H1 (cell line): ENCODE measurements around the gene SLC25A39. TPM values are rescaled to one million over a fixed set of nuclear protein-coding genes. Genes with fewer than 3 reads are reported as not detected.

ENCODE experiments used
- GTF2F1 ChIP-seq: IDR thresholded peaks from 2 replicates; pipeline ENCODE4 v1.6.1; 2012; ENCODE audit warnings: low read depth, low read length, improper control_type of control experiment, borderline replicate concordance
- HDAC2 ChIP-seq, 2 experiments: fragments of 300-600 bp in 1 of 2; sonication (generic) in 1 of 2; IDR thresholded peaks; 2 replicates each; pipeline ENCODE4 v1.6.1; 2011 to 2012; ENCODE audit warnings: low read depth in 2 of 2, low read length in 2 of 2, mild to moderate bottlenecking in 2 of 2, moderate library complexity in 2 of 2, borderline replicate concordance in 1 of 2, inconsistent platforms in 1 of 2
- JUN ChIP-seq: IDR thresholded peaks from 2 replicates; pipeline ENCODE4 v1.6.1; 2011; ENCODE audit warnings: low read depth, mild to moderate bottlenecking, improper control_type of control experiment, low read length
- SP4 ChIP-seq: IDR thresholded peaks from 2 replicates; pipeline ENCODE4 v1.6.1; 2012; ENCODE audit warnings: low read length, inconsistent platforms
- polyA plus RNA-seq, 7 experiments: library from polyadenylated mRNA; depleted of rRNA in 3 of 7; stranded (reverse) in 5 of 7; unstranded in 2 of 7; fragments of >200 nt in 5 of 7; fragments of 200-250 nt in 2 of 7; gene quantifications; 1 replicate in 5 of 7; 2 replicates in 1 of 7; 4 replicates in 1 of 7; pipeline versions ENCODE4 v1.2.1 to v1.2.3, GENCODE V29; 2011 to 2013; ENCODE audit warnings: missing spikeins in 2 of 7, mixed read lengths in 2 of 7
- total RNA-seq: library from RNA; stranded (reverse); fragmentation: NEBNext Ultra II Directional; extraction: Animal tissue kit (Norgen Biotek cat#: 25700); gene quantifications from 2 replicates; pipeline ENCODE4 v1.2.1, GENCODE V29; 2021
- TF ChIP-seq, protein P1 (sequence below): fragments of 300-600 bp; sonication (generic); IDR thresholded peaks from 2 replicates; pipeline ENCODE4 v1.7.1; 2012; ENCODE audit warnings: low read length, moderate library complexity, mild to moderate bottlenecking, inconsistent platforms; ENCODE audit not compliant: insufficient replicate concordance
- TF ChIP-seq, protein P2 (sequence below): IDR thresholded peaks from 2 replicates; pipeline ENCODE4 v1.6.1; 2012; ENCODE audit warnings: inconsistent platforms
- TF ChIP-seq, protein P3 (sequence below): IDR thresholded peaks from 2 replicates; pipeline ENCODE4 v1.6.1; 2012; ENCODE audit warnings: inconsistent platforms

SLC25A39 gene
- total and polyA plus RNA-seq, 2 of the 8 experiments (the other 6 are each of a cell fraction or from before 2014, with no cell fraction given) = 200 to 291 TPM

DNA sequence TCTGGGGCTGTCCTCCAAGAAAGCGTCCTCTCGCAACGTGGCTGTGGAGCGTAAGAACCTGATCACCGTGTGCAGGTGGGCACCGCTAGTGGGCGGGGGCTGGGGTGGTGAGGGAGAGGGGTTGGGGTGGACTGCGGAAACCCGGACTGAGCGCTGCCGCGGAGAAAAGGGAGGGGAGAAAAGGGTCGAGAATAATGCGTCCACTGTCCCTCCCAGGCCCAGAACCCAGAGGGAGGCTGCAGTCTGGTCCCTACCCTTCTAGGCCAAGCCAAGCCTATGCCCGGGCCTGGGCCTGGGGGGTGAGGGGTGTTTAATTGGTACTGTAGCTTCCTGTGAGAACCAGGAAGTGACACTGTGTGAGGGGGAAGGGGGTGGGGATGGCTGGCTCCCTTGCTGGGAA lies 15.8 kb downstream of the SLC25A39 start (continued):
- TF ChIP-seq, protein P1, sequence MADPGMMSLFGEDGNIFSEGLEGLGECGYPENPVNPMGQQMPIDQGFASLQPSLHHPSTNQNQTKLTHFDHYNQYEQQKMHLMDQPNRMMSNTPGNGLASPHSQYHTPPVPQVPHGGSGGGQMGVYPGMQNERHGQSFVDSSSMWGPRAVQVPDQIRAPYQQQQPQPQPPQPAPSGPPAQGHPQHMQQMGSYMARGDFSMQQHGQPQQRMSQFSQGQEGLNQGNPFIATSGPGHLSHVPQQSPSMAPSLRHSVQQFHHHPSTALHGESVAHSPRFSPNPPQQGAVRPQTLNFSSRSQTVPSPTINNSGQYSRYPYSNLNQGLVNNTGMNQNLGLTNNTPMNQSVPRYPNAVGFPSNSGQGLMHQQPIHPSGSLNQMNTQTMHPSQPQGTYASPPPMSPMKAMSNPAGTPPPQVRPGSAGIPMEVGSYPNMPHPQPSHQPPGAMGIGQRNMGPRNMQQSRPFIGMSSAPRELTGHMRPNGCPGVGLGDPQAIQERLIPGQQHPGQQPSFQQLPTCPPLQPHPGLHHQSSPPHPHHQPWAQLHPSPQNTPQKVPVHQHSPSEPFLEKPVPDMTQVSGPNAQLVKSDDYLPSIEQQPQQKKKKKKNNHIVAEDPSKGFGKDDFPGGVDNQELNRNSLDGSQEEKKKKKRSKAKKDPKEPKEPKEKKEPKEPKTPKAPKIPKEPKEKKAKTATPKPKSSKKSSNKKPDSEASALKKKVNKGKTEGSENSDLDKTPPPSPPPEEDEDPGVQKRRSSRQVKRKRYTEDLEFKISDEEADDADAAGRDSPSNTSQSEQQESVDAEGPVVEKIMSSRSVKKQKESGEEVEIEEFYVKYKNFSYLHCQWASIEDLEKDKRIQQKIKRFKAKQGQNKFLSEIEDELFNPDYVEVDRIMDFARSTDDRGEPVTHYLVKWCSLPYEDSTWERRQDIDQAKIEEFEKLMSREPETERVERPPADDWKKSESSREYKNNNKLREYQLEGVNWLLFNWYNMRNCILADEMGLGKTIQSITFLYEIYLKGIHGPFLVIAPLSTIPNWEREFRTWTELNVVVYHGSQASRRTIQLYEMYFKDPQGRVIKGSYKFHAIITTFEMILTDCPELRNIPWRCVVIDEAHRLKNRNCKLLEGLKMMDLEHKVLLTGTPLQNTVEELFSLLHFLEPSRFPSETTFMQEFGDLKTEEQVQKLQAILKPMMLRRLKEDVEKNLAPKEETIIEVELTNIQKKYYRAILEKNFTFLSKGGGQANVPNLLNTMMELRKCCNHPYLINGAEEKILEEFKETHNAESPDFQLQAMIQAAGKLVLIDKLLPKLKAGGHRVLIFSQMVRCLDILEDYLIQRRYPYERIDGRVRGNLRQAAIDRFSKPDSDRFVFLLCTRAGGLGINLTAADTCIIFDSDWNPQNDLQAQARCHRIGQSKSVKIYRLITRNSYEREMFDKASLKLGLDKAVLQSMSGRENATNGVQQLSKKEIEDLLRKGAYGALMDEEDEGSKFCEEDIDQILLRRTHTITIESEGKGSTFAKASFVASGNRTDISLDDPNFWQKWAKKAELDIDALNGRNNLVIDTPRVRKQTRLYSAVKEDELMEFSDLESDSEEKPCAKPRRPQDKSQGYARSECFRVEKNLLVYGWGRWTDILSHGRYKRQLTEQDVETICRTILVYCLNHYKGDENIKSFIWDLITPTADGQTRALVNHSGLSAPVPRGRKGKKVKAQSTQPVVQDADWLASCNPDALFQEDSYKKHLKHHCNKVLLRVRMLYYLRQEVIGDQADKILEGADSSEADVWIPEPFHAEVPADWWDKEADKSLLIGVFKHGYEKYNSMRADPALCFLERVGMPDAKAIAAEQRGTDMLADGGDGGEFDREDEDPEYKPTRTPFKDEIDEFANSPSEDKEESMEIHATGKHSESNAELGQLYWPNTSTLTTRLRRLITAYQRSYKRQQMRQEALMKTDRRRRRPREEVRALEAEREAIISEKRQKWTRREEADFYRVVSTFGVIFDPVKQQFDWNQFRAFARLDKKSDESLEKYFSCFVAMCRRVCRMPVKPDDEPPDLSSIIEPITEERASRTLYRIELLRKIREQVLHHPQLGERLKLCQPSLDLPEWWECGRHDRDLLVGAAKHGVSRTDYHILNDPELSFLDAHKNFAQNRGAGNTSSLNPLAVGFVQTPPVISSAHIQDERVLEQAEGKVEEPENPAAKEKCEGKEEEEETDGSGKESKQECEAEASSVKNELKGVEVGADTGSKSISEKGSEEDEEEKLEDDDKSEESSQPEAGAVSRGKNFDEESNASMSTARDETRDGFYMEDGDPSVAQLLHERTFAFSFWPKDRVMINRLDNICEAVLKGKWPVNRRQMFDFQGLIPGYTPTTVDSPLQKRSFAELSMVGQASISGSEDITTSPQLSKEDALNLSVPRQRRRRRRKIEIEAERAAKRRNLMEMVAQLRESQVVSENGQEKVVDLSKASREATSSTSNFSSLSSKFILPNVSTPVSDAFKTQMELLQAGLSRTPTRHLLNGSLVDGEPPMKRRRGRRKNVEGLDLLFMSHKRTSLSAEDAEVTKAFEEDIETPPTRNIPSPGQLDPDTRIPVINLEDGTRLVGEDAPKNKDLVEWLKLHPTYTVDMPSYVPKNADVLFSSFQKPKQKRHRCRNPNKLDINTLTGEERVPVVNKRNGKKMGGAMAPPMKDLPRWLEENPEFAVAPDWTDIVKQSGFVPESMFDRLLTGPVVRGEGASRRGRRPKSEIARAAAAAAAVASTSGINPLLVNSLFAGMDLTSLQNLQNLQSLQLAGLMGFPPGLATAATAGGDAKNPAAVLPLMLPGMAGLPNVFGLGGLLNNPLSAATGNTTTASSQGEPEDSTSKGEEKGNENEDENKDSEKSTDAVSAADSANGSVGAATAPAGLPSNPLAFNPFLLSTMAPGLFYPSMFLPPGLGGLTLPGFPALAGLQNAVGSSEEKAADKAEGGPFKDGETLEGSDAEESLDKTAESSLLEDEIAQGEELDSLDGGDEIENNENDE = no peak
- TF ChIP-seq, protein P2, sequence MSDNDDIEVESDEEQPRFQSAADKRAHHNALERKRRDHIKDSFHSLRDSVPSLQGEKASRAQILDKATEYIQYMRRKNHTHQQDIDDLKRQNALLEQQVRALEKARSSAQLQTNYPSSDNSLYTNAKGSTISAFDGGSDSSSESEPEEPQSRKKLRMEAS = no peak
- no peak for TF ChIP-seq JUN
- no peak for TF ChIP-seq SP4
- TF ChIP-seq HDAC2 (IDR thresholded peaks at IDR 0.05; ENCODE audit: borderline replicate concordance in 1 of 2, low read depth in 2 of 2, low read length in 2 of 2) = no peak
- TF ChIP-seq, protein P3, sequence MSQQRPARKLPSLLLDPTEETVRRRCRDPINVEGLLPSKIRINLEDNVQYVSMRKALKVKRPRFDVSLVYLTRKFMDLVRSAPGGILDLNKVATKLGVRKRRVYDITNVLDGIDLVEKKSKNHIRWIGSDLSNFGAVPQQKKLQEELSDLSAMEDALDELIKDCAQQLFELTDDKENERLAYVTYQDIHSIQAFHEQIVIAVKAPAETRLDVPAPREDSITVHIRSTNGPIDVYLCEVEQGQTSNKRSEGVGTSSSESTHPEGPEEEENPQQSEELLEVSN = no peak
- no peak for TF ChIP-seq GTF2F1
